ENCODE data around the gene BIRC7.

Gene BIRC7

DNA sequence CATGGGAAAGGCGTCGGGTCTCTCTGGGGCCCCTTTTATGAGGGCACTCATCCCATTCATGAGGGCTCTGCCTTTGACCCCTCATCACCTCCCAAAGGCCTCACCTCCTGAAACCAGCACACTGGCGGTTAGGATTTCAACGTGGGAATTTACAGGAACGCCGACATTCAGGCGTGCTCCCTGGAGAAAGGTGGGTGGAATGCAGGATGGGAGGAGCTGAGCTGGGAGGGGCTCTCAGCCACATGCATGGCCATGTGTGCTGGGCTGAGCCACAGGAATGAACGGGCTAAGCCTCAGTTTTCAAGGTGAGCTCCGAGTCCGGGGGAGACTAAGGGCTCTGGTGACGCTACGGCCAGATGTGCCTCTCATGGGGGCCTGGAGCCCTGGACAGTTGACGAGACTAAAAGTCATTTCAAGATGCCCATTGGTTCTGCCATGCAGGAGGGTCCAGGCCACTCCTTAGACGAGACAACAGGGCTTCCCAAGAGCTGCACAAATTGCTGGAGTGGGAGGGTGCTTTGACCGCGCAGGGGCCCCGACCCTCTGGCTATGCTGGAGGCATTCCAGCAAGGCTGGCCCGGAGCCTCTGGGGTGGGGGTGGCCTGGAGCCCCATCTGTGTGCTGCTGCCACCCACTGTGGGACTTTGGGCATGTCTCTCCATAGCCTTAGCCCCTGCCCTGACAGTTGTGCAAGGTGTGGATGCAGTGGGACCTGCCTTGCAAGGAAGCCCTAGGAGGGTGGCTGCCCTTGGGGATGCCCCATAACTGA, 33.1 kb downstream of the BIRC7 start:
- no peak for DNase-seq

DNA sequence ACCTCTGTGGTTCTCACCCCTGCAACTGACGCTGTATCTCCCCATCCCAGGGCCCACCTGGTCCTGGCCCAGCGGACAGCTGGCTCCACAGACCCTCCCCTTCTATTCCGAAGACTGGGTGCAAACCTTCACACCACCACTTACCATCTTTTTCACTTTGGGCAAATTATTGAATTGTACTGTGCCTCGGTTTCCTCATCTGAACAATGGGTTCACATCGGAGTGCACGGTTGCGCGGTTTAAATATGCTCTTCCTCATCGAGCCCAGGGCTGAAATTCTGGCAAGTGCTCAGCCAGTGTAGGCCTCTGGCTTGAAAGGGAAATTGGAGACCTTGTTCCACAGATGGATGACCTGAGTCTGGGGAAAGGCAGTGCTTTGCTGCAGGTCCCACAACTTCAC, 34.0 kb downstream of the BIRC7 start:
- DNase-seq, result no peak

DNA sequence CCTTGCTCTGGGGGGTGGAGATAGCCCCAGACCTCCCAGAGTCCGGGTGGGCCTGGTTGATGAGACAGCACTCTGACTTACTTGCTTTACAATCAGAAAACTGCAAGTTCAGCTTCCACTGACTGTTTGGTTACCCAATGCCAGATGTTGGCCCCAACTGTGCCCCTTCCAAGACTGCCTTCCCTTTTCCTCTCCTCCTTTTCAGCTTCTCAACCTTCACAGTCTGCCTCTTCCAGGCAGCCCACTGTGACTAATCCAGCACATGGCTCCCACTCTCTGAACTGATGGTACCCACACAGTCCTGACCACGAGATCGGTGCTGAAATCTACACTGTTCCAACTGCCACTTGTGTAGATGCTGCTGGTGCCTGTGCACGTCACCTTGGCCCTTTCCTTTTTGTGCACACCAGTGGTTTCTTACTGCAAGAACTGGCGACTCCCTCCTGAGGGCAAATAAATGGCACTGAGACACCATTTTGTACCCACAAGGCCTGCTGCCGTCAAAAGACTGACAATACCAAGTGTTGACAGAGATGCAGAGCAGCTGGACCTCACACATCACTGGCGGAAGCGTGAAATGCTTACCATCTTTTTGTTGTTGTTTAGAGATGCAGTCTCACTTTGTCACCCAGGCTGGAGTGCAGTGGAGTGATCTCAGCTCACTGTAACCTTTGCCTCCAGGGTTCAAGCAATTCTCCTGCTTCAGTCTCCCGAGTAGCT, 35.1 kb downstream of the BIRC7 start:
- no peak for DNase-seq

DNA sequence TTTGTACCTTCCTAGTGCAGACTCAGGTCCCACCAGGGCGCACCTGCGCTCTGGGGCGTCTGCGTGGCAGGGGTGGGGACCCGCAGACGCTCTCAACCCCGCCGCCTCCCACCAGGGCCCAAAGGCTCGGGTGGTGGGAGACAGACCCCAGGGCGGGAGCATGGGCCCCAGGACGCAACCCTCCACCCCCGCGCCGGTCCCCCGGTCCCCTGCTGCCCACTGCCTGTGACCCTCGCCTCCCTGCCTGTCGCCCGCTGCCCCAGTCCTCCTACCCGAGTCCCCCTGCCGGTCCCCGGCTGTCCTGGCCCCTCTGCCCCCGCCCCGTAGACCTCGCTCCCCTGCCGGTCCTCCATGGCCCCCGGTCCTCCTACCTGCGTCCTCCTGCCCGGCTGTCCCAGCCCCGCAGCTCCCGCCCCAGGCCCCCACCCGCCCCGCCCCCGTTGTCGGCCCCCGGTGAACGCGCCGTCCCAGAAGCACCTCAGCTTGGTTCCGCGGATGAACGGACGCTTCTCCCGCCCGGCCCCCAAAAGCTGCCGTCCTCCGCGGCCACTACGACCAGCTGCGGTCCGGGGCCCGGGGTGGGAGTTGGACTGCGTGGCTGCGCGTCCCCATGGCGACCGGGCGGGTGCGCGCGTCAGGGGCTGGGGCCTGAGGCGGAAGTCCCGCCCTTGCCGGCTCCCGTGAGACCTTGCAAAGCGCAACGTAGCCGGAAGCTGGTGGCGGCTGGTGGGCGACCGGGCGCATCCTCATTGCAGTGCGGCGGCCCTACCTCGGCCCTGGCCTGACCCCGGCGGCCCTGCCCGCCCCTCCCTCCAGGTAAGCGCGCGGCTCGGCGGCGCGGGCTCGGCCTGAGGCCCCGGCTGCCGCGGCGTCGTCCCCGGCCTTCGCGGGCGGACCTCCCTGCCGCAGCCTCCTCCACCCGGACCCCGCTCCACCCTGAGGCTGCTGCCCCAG, 36.7 kb downstream of the BIRC7 start, which contains the start of gene ARFGAP1:
Gene ARFGAP1 (plus strand): TSS at position 709 of the 954 bp plus-strand sequence. CDS start 2,768 bp downstream, outside the sequence.
- DNase-seq, result peak; percentile 83

DNA sequence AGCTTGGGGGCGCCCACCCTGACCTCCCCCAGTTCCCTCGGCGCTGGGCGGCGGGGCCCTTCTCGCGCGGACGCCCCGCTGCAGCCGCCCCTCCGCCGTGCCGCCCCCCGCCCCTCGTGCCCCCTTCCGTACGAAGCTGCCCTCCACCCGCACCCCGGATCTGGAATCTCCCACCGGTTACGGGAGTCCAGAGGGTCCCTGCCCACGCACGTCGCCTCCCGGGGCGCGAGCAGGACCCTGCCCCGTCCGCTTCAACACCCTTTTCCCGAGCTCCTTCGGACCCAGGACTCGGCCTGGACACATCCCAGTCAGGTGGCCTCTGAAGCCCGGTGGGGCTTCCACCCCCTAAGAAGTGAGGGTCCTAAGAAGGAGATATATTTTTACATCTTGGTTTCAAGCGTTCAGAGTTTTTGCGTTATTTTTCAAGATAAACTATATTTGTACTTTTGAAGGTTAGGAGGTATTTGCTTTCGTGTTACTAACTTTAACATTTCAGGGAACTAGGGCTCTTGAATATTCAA, 37.4 kb downstream of the BIRC7 start:
- no peak for DNase-seq

DNA sequence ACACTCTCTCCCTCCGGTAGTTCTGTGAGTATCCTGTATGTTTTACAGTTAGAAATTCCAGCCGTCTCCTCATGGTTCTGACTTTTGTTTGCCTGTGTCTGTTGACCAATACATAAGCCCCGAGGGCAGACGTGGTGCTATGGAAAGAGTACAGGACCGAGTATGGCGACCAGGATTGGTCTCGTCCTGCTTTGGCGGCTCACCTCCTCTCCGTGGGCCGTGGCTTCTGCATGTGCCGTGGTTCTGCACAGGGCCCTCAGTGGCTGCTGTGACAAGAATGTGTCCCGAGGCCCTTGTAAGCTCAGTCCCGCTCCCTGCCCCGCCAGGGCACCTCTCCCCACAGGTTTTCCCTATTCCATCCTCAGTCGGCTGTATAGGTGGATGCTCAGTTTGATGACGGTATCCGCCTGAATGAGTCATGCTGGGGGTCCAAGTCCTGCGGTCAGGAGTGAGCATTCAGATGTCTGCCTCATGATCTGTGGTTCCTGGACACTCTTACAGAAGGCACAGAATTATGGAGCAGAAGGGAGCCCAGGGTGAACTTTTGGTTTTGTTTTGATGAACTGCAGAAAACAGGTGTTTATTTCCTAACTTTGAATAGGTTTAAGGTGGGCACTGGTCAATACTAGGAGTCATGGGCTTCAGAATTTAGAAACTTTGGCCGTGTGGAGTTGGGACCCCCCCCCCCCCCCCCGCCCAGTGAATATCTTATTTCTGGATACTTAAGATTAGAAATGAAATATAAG, 38.1 kb downstream of the BIRC7 start:
- no peak for DNase-seq

DNA sequence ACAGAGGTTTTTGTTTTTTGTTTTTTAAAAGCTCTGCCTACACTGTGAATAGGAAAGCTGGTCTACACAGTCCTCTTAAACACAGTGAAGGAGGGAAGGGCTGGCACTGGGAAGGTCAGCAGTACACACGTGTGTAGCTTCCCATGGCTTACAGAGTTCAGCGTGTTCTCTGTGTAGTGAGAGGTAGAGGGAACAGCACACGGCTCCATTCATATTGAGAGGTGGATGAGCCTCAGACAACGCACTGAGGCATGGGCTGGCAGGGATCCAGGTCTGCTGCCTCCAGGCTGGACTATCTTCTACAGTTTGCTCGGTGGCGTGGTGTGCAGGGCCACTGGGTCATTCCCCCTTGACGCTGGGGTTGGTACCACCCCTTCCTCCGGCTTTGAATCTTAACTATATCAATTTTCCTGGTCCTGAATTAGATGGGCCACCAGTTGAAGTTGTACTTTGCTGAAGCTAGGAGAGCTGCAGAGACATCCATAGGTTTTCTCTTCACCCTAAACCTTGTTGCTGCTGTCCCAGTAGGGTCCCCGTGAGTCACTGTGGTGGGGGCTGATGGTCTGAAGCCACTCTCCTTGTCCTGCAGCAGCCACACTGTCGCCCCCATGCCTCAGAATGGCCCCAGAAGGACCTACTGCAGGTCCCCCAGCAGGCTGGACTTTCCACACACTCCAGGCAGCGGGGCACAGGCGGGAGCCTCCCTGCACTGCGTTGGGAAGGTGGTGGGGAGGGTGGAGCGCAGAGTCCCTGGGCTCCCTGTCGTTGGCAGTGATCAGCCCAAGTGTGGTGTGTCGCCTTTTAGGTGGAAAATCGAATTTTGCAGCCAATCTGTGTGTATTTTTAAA, 38.9 kb downstream of the BIRC7 start:
- no peak for DNase-seq

DNA sequence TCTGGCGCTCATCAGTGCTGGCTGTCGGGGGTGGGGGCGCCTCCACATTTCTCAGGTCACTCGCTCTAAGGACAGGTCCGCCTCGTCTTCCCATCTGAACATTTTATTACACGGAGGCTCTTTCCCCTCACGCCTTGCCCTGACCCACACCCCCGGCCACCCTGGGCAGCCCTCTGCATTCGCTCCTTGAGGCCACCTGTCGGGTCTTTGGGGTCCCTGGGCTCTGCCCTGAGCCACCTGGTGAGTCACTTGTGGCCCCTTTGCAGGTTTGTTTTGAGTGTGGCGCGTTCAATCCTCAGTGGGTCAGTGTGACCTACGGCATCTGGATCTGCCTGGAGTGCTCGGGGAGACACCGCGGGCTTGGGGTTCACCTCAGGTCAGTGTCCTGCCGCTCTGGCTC, 40.1 kb downstream of the BIRC7 start:
- DNase-seq, result no peak

DNA sequence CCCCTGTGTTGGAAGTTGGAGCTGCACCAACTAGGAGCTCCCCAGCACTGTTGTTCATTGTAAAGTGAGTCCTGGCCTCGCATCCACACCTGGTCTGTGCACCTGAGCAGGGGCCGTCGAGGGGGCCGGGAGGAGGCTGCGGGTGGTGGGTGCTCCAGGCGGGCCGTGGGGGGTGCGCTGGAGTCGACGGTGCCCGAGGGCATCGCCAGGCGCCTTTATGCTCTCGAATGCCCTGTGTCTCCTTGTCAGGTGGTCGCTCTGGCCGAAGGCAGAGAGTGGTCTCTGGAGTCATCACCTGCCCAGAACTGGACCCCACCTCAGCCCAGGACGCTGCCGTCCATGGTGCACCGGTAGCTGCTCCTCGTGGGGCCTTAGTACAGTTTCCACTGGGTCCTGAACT, 41.3 kb downstream of the BIRC7 start:
- DNase-seq, result no peak

DNA sequence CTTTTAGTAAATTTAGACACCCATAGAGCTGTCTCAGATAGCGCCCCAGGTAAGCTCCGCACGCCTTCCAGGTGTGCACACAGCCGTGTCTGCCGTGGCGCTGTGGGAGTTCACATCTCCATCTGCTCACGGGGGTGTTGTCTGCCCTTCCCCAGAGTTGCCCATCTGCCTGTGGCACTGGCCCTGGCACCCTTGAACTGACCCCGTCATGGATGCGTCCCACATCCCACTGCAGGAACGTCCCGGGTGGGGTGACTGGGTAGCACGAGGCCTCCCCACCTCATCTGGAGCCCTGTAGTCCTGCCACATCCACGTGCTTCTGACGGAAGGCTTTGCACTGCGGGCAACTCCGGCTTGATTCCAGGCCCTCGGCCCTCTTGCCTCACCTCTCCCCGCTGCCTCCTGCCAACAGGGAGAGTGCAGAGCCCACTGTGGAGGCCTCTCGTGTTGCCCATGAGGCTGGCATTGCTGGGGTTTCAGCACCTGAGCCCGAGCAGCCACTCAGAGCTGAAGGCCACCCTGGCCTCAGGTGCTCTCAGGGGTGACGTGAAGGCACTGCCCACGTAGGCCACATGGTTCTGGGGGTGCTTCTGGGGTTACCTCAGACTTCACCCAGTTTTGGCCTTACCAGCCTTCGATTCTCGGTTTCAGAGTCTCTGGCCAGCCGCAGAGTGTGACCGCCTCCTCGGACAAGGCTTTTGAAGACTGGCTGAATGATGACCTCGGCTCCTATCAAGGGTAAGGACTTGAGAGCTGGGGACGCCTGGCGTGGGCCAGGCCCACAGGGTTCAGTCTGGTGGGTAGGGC, 42.0 kb downstream of the BIRC7 start:
- no peak for DNase-seq

DNA sequence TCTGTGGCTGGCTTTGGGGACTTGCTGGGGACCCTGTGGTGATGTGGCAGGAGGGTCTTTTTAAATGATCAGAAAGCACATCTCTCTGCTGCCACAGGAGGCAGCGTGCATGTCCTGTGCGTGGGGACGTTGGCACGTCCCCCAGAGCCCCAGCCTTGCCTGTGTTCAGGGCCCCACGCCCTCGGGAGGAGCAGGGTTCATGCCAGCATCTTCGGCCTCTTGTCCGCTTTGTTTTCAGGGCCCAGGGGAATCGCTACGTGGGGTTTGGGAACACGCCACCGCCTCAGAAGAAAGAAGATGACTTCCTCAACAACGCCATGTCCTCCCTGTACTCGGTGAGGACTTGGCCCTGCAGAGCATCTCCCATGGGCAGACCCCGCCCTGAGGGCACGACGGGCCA, 43.0 kb downstream of the BIRC7 start:
- DNase-seq, result no peak

DNA sequence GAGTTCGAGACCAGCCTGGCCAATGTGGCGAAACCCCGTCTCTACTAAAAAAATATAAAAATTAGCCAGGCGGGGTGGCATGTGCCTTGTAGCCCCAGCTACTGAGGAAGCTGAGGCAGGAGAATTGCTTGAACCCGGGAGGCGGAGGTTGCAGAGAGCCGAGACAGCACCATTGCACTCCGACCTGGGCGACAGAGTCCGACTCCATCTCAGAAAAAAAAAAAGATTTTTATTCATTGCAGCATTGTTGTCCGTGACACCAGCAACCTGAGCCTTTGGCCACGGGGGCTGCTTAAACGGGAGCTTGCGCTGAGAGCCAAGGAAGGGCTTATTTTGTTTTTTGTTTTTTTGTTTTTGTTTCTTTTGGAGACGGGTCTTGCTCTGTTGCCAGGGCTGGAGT, 44.2 kb downstream of the BIRC7 start:
- no peak for DNase-seq

DNA sequence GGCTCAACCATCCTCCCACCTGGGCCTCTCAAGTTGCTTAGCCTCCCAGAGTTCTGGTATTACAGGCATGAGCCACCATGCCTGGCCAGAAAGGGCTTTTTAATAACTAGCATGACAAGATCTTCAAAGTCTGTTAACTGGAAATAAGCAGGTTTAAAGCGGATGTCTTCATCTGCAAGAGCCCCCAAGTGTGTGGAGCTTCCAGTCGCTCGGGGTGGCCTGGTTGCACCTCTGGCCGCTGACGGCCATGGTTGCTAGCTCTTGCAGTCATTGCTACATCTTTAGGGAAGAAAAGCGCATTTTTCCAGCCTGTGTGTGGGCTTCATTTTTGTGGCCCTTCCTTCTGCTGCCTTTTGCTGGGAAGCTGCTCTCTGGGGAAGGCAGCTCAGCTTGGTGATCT, 44.7 kb downstream of the BIRC7 start:
- DNase-seq, result no peak

DNA sequence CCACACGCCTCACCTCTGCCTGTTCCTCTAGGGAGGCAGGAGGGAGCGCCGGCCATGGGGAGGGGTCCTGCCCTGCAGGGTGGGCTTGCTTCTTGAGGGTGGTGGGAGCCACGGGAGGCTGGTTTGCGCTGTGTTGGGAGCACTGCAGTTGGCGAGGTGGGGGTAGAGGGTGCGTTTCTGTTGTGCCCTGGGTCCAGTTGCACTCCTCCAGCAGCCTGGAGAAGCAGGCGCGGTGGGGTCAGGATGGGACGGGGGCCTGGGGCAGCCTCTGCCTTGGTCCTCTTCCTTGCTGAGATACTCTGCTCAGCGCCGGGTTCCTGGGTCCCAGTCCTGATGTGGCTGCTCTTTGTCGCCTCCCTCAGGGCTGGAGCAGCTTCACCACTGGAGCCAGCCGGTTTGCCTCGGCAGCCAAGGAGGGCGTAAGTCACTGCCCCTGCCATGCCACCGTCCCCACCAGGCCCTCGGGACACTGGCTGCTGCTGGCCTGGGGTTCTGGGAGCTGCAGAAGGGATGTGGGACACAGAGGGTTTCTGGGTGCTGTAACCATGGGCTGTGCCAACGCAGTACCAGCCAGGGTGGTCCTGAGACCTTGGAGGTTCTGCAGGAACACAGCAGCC, 45.3 kb downstream of the BIRC7 start:
- no peak for DNase-seq

DNA sequence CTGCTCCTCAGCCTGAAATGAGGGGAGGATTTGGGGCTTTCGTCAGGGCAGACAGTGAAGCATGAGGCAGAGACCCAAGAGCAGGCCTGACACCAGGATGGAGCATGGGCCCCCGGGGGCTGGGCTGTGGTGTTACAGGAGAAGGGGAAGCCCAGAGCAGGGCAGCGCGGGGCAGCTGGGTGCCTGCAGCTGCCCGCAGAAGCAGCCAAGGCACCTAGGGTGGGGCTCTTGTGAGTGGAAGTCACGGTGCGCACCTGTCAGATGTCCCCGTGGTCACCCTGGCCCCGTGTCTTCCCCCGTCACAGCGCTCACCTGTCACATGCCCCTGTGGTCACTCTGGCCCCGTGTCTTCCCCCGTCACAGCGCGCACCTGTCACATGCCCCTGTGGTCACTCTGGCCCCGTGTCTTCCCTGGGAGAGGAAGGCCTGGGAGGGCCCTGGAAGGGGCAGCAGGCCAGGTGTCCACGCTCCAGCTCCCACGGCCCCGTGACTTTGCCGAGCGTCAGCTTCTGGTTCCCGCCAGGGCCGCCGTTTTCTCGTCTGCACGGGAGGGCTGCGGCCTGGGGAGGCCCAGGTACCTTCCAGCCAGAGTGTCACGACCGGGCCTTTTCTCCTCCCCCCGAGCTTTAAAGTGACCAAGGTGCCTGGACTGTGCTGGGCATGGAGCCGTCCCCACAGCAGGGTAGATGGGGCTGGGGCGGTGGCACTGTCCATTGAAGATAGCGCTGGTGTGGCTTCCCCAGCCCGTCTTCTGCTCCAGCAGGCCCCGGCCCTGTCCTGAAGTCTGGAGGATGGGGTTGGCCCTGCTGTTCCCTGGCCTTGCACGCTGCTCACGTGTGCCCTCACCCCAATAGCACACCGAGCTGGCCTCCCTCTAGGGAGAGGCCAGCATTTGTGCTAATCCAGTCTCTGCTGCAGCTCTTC, 46.3 kb downstream of the BIRC7 start:
- no peak for DNase-seq

DNA sequence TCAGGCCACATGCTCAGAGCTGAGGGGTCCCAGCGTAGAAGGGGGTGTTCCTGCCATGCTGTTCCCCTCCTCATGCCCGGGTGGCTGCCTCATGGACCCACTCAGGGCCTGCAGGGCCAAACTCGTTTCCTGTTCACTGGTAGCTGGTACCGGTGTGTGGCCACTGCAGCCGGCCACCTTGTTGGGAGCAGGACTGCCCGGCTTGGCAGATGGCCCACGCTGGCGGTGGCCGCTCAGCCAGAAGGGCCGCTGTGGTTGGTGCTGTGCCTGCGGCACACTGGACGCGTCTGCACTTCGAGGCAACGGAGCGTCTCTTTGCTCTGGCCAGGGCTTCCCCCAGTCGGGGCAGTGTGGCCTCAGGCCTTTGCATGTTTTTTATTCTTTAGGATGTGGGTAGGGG, 47.2 kb downstream of the BIRC7 start:
- no peak for DNase-seq

DNA sequence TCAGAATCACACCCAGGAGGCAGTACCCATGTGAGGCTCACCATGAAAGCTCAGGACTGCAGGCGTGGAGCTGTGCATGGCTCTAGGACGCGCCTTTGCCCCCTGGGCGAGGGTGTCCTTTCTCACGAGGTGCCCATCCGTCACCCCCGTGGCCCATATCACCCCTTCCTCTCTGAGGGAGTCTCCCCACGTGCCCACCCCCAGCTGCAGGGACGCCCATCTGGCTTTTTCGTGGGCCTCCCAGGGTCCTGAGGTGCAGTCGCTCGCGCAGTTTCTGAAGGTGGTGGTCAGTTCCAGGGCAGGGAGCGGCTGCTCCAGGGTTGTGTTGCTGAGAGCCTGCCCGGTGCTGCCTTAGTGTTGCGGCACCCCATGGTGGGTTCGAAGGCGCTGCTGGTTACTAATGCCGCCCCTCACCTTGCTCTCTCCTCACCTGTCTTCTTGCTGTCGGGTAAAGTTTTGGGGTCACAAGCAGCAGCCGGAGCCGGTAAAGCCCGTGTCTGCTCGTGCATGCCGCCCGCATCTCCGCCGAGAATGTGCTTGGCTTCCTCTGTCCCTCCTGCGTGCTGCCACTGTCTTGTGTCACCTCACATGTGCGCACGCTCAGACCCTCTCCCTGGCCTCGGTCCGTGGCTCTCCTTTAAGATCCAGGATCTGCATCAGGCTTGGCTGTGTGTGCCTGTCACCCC, 47.8 kb downstream of the BIRC7 start:
- no peak for DNase-seq

DNA sequence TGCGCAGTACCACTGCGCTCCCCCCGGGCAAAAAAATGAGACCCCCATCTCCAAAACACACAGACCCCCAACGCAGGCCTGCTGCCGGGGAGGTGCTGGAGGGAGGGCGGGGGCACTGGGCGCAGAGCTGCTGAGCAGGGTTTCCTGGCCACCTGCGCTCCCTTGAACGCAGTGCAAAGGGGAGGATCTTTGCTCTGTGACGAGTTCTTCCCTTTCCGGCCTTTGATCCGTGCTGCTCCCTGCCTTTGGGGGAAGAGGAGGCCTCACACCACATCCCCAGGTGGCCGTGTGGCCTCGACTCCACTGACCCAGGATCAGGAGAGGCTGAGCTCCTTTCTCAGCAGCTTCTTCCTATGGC, 48.4 kb downstream of the BIRC7 start:
- no peak for DNase-seq
